ENCODE data around the gene ABT1. TPM values are rescaled to one million over a fixed set of nuclear protein-coding genes. Genes with fewer than 3 reads are reported as not detected.

ABT1 gene
- total RNA-seq, 1 experiment from 2014 or later = 26.7 TPM

- intact Hi-C loops (cut with micrococcal nuclease) = loop anchor here (1.0 to 5.0 kb wide), 2 partner anchors 13 to 223 kb away; no protein-coding TSS in a partner anchor
Observed at GRCh38 chr6:26555505-26556262, 41.1 kb upstream of the ABT1 start.

GRCh38 chr6:26556263-26557070, 40.3 kb upstream of the ABT1 start:
- Histone ChIP-seq H3K36me3 (ENCODE audit: control insufficient read depth in 1 of 2, insufficient read depth in 2 of 2, low read length in 2 of 2) (no peaks in the 10 kb centered on the region), H3K9me3 (ENCODE audit: control insufficient read depth in 1 of 2, insufficient read depth in 1 of 2, low read depth in 1 of 2, low read length in 2 of 2) (no peaks in the 10 kb centered on the region), H3K4me3 (replicated peaks in 1 of 2; ENCODE audit: low read depth in 1 of 2, low read length in 2 of 2) (no peak overlapping the region), H2AFZ (ENCODE audit: low read depth, low read length, poor library complexity, severe bottlenecking) (peak overlapping the region; percentile 46), H3K9ac (ENCODE audit: low read length) (no peak overlapping the region), H3K79me2 (ENCODE audit: insufficient read depth, low read length) (no peaks in the 10 kb centered on the region), H3K27me3 (ENCODE audit: insufficient read depth, low read length) (no peaks in the 10 kb centered on the region), H3K27ac (ENCODE audit: low read depth, low read length) (peak overlapping the region; percentile 46; the same call in 1 of the 2 replicates), H4K20me1 (ENCODE audit: insufficient read depth) (no peaks in the 10 kb centered on the region), H3K4me1 (ENCODE audit: control insufficient read depth in 1 of 2, insufficient read depth in 2 of 2, low read length in 2 of 2) (peaks cover 14 to 38% of the 10 kb centered on the region in 2 experiments), H3K9me2 (ENCODE audit: insufficient read depth) (no peaks in the 10 kb centered on the region), H3K4me2 (ENCODE audit: low read length) (peak overlapping the region; percentile 22; the same call in 1 of the 2 replicates)
- TSS peak; percentile 100 for BruUV-seq (replicated peaks)
- intact Hi-C loops (cut with micrococcal nuclease) = loop anchor here (1.0 to 5.0 kb wide), 2 partner anchors 12 to 224 kb away; no protein-coding TSS in a partner anchor
- DNase-seq (ENCODE audit: low read depth, low spot score) (peak; percentile 84), ATAC-seq (peak; percentile 77)
- RAD21 ChIA-PET (ENCODE audit: low non-redundant PET in 1 of 2, low total read pairs in 2 of 2, uncharacterized antibody in 2 of 2, unreplicated experiment in 2 of 2) = interaction anchor here (0.6 kb wide), 2 partner anchors 13 to 15 kb away, joined by 3 to 7 read pairs; no protein-coding TSS in a partner anchor
- TF ChIP-seq ATF3 (IDR thresholded peaks at IDR 0.05) (peak; percentile 98), SP1 (IDR thresholded peaks at IDR 0.05; ENCODE audit: low read depth) (peak; percentile 23; the same call in 1 of the 2 replicates), CBX3 (IDR thresholded peaks at IDR 0.05; ENCODE audit: low read depth) (peak; percentile 76; the same call in 1 of the 2 replicates), SRF (IDR thresholded peaks at IDR 0.05; ENCODE audit: low read depth) (peak; percentile 35; the same call in 1 of the 2 replicates), ZNF274 (IDR thresholded peaks at IDR 0.05; ENCODE audit: low read depth, low read length) (no peak), YY1 (IDR thresholded peaks at IDR 0.05; ENCODE audit: extremely low read depth, insufficient replicate concordance, low read depth, low read length) (no peak)
- CTCF ChIA-PET = interaction anchor here (0.6 to 1.4 kb wide), 6 partner anchors 12 to 242 kb away, joined by 3 to 6 read pairs (median 4); partner anchors contain the start of gene HMGN4
- POLR2A ChIA-PET = interaction anchor here (0.8 to 1.4 kb wide), 7 partner anchors 11 to 591 kb away, joined by 3 to 7 read pairs (median 4); partner anchors contain the start of gene HMGN4

More at GRCh38 chr6:26555505-26556262, 41.1 kb upstream of the ABT1 start:
- no peak overlapping the region for H3K4me3 ChIP-seq (replicated peaks in 1 of 2; ENCODE audit: low read depth in 1 of 2, low read length in 2 of 2)
- H3K9ac ChIP-seq (ENCODE audit: low read length) = no peak overlapping the region
- H3K4me1 ChIP-seq (ENCODE audit: control insufficient read depth in 1 of 2, insufficient read depth in 2 of 2, low read length in 2 of 2) = peaks cover 14 to 45% of the 10 kb centered on the region in 2 experiments
- no peaks in the 10 kb centered on the region for H3K9me3 ChIP-seq (ENCODE audit: control insufficient read depth in 1 of 2, insufficient read depth in 1 of 2, low read depth in 1 of 2, low read length in 2 of 2)
- H3K36me3 ChIP-seq (ENCODE audit: control insufficient read depth in 1 of 2, insufficient read depth in 2 of 2, low read length in 2 of 2) = no peaks in the 10 kb centered on the region
- TF ChIP-seq POLR2A (IDR thresholded peaks at IDR 0.05; ENCODE audit: borderline replicate concordance, extremely low read depth, insufficient read depth, insufficient read length) (no peak), ZNF274 (IDR thresholded peaks at IDR 0.05; ENCODE audit: low read depth, low read length) (no peak), SP1 (IDR thresholded peaks at IDR 0.05; ENCODE audit: low read depth) (0 out of 2 replicates have a peak, but pooled peaks have one; percentile 0)
- H3K79me2 ChIP-seq (ENCODE audit: insufficient read depth, low read length) = no peaks in the 10 kb centered on the region
- H3K4me2 ChIP-seq (ENCODE audit: low read length) = no peak overlapping the region
- no peak overlapping the region for H2AFZ ChIP-seq (ENCODE audit: low read depth, low read length, poor library complexity, severe bottlenecking)
- CTCF ChIA-PET = interaction anchor here (0.7 to 1.8 kb wide), 5 partner anchors 17 to 214 kb away, joined by 3 to 11 read pairs (median 5); partner anchors contain the start of gene HMGN4
- H3K27me3 ChIP-seq (ENCODE audit: insufficient read depth, low read length) = no peaks in the 10 kb centered on the region
- POLR2A ChIA-PET = interaction anchor here (0.8 to 1.4 kb wide), 9 partner anchors 12 to 351 kb away, joined by 3 to 7 read pairs (median 4); partner anchors contain the start of gene HMGN4
- DNase-seq (ENCODE audit: low read depth, low spot score) (no peak), ATAC-seq (no peak)
- no peaks in the 10 kb centered on the region for H3K9me2 ChIP-seq (ENCODE audit: insufficient read depth)
- no peaks in the 10 kb centered on the region for H4K20me1 ChIP-seq (ENCODE audit: insufficient read depth)
- RAD21 ChIA-PET (ENCODE audit: low non-redundant PET in 1 of 2, low total read pairs in 2 of 2, uncharacterized antibody in 2 of 2, unreplicated experiment in 2 of 2) = no interaction called here
- no TSS peak for BruUV-seq (replicated peaks)
- H3K27ac ChIP-seq (ENCODE audit: low read depth, low read length) = no peak overlapping the region

Measured in HCT116 (cell line).